Spleen (tissue), 7 donors: ENCODE results near the gene ALDH1A1.

Experiments
- CTCF ChIP-seq, 11 experiments: fragments of 200-600 bp in 7 of 11; fragments of 450-650 bp in 4 of 11; sonication (generic) in 4 of 11; IDR thresholded peaks in 8 of 11; conservative IDR thresholded peaks in 3 of 11; 1 replicate in 7 of 11; 2 replicates in 4 of 11; pipeline versions ENCODE4 v1.4.0 to v1.8.0; 2016 to 2021; ENCODE audit warnings: antibody characterized with exemption in 11 of 11, inconsistent platforms in 4 of 11, mild to moderate bottlenecking in 1 of 11
- POLR2A ChIP-seq, 3 donors: fragments of 450-650 bp; IDR thresholded peaks; one replicate each; pipeline ENCODE4 v1.5.1; 2017; ENCODE audit warnings: antibody characterized with exemption in 3 of 3, mild to moderate bottlenecking in 1 of 3
- donor health status: DM: no; HTN: no; CAD: no; lungs with moderate emphysema.
- donor health status: DM: no; HTN: no; CAD: no.
- donor health status: DM: no; HTN: no; CAD: no.

GRCh38 chr9:72929542-72929941 lies 23.3 kb downstream of the ALDH1A1 start:
- TF ChIP-seq CTCF (IDR thresholded peaks at IDR 0.05 in 8 of 11, conservative IDR thresholded peaks at IDR 0.05 in 3 of 11): no peak
- no peak for TF ChIP-seq POLR2A (IDR thresholded peaks at IDR 0.05)
